GM23338 (cell line): ENCODE data around the gene TGFBR3. TPM values are rescaled to one million over a fixed set of nuclear protein-coding genes. Genes with fewer than 3 reads are reported as not detected.
A peak's percentile ranks its signal among the peaks of the same experiment; 100 is the strongest.

Experiments used
- ATAC-seq: fragments of 200-7000 bp; cut with Tn5 transposase; 3 replicates; pipeline ENCODE4 v1.9.1; 2020
- DNase-seq: peaks from one replicate; pipeline ENCODE4 v3.0.0-alpha.2; 2015; ENCODE audit warnings: low spot score
- H2AFZ ChIP-seq: fragments of 200-600 bp; sonication (generic); 2 replicates; pipeline ENCODE4 v1.8.0; 2016; ENCODE audit warnings: antibody characterized with exemption, mild to moderate bottlenecking, moderate library complexity
- H3F3A ChIP-seq: fragments of 200-600 bp; sonication (generic); replicated peaks from 2 replicates; pipeline ENCODE4 v1.8.0; 2017; ENCODE audit warnings: antibody characterized with exemption, mixed run types, low read depth
- H3K27ac ChIP-seq: fragments of 200-600 bp; sonication (generic); 2 replicates; pipeline ENCODE4 v1.6.1; 2016; ENCODE audit warnings: low read depth
- H3K27me3 ChIP-seq: fragments of 200-600 bp; sonication (generic); 2 replicates; pipeline ENCODE4 v1.8.0; 2016; ENCODE audit warnings: mild to moderate bottlenecking, mixed run types, moderate library complexity; ENCODE audit not compliant: insufficient read depth
- H3K36me3 ChIP-seq: fragments of 200-600 bp; sonication (generic); 2 replicates; pipeline ENCODE4 v1.8.0; 2016; ENCODE audit warnings: mild to moderate bottlenecking; ENCODE audit not compliant: insufficient read depth
- H3K4me1 ChIP-seq: fragments of 200-600 bp; sonication (generic); 2 replicates; pipeline ENCODE4 v1.8.0; 2016; ENCODE audit warnings: mild to moderate bottlenecking, moderate library complexity; ENCODE audit not compliant: insufficient read depth
- H3K4me2 ChIP-seq: fragments of 200-600 bp; sonication (generic); 2 replicates; pipeline ENCODE4 v1.7.1; 2017; ENCODE audit warnings: mixed run types
- H3K4me3 ChIP-seq: fragments of 200-600 bp; sonication (generic); 2 replicates; pipeline ENCODE4 v1.6.1; 2016; ENCODE audit warnings: mixed run types
- H3K79me2 ChIP-seq: fragments of 200-600 bp; sonication (generic); replicated peaks from 2 replicates; pipeline ENCODE4 v1.8.0; 2017; ENCODE audit warnings: mild to moderate bottlenecking; ENCODE audit not compliant: insufficient read depth
- H3K9me2 ChIP-seq: fragments of 200-600 bp; sonication (generic); 2 replicates; pipeline ENCODE4 v1.8.0; 2017; ENCODE audit not compliant: insufficient read depth
- H4K20me1 ChIP-seq: fragments of 200-600 bp; sonication (generic); replicated peaks from 2 replicates; pipeline ENCODE4 v1.8.0; 2017; ENCODE audit warnings: mild to moderate bottlenecking; ENCODE audit not compliant: insufficient read depth
- H3K27ac Mint-ChIP-seq: 2 replicates; pipeline ENCODE4 v1.8.0; 2020; ENCODE audit warnings: inconsistent platforms, mild to moderate bottlenecking, moderate library complexity, mixed read lengths
- H3K27me3 Mint-ChIP-seq: 3 replicates; pipeline ENCODE4 v1.8.0; 2022; ENCODE audit warnings: low read depth, mild to moderate bottlenecking, moderate library complexity, mixed read lengths, inconsistent platforms; ENCODE audit not compliant: insufficient read depth, poor library complexity
- H3K36me3 Mint-ChIP-seq: 3 replicates; pipeline ENCODE4 v1.8.0; 2021; ENCODE audit warnings: low read depth, mild to moderate bottlenecking, inconsistent platforms, moderate library complexity, mixed read lengths
- H3K4me1 Mint-ChIP-seq: 3 replicates; pipeline ENCODE4 v1.8.0; 2020; ENCODE audit warnings: mild to moderate bottlenecking, inconsistent platforms, mixed read lengths
- H3K4me3 Mint-ChIP-seq: 3 replicates; pipeline ENCODE4 v1.8.0; 2021; ENCODE audit warnings: moderate library complexity, mild to moderate bottlenecking, inconsistent platforms, mixed read lengths
- H3K9me3 Mint-ChIP-seq: 3 replicates; pipeline ENCODE4 v1.8.0; 2020; ENCODE audit warnings: moderate library complexity, mild to moderate bottlenecking, inconsistent platforms, mixed read lengths
- CREB1 ChIP-seq: fragments of 250-450 bp; sonication (Bioruptor Pico); IDR thresholded peaks from 2 replicates; pipeline ENCODE4 v1.5.0; 2020; ENCODE audit warnings: low read depth, mild to moderate bottlenecking, moderate library complexity
- CTCF ChIP-seq, 2 experiments: fragments of 200-600 bp in 1 of 2; sonication (generic) in 1 of 2; conservative IDR thresholded peaks; 2 replicates each; pipeline versions ENCODE4 v1.5.1 to v1.6.1; 2016 to 2017; ENCODE audit warnings: antibody characterized with exemption in 2 of 2, low read depth in 2 of 2, mild to moderate bottlenecking in 2 of 2, moderate library complexity in 1 of 2
- ETS1 ChIP-seq: IDR thresholded peaks from 2 replicates; pipeline ENCODE4 v1.6.1; 2016; ENCODE audit warnings: antibody characterized with exemption
- EZH2 ChIP-seq: fragments of 200-600 bp; sonication (generic); IDR thresholded peaks from one replicate; pipeline ENCODE4 v1.8.0; 2017; ENCODE audit warnings: antibody characterized with exemption, mild to moderate bottlenecking, low read depth; ENCODE audit not compliant: unreplicated experiment
- EZH2phosphoT487 ChIP-seq: fragments of 200-600 bp; sonication (generic); IDR thresholded peaks from one replicate; pipeline ENCODE4 v1.8.1; 2018; ENCODE audit warnings: antibody characterized with exemption; ENCODE audit not compliant: unreplicated experiment
- JUNB ChIP-seq: IDR thresholded peaks from one replicate; pipeline ENCODE4 v1.6.1; 2016; ENCODE audit warnings: antibody characterized with exemption; ENCODE audit not compliant: unreplicated experiment
- NANOG ChIP-seq: IDR thresholded peaks from 2 replicates; pipeline ENCODE4 v1.6.1; 2016; ENCODE audit warnings: antibody characterized with exemption, borderline replicate concordance
- POLR2AphosphoS5 ChIP-seq: IDR thresholded peaks from 2 replicates; pipeline ENCODE4 v1.6.1; 2016; ENCODE audit warnings: antibody characterized with exemption, low read depth
- REST ChIP-seq: IDR thresholded peaks from one replicate; pipeline ENCODE4 v1.6.1; 2018; ENCODE audit warnings: antibody characterized with exemption; ENCODE audit not compliant: unreplicated experiment
- STAT1 ChIP-seq: IDR thresholded peaks from one replicate; pipeline ENCODE4 v1.6.1; 2016; ENCODE audit warnings: antibody characterized with exemption; ENCODE audit not compliant: unreplicated experiment
- ZNF114 ChIP-seq: fragments of 250-450 bp; sonication (Bioruptor Pico); IDR thresholded peaks from 2 replicates; pipeline ENCODE4 v1.5.0; 2020; ENCODE audit warnings: mild to moderate bottlenecking, moderate library complexity
- ZNF331 ChIP-seq: fragments of 250-450 bp; sonication (Bioruptor Pico); IDR thresholded peaks from 2 replicates; pipeline ENCODE4 v1.5.0; 2020; ENCODE audit warnings: low read depth, mild to moderate bottlenecking, moderate library complexity
- ZNF462 ChIP-seq: fragments of 250-450 bp; sonication (Bioruptor Pico); IDR thresholded peaks from 2 replicates; pipeline ENCODE4 v1.5.0; 2020; ENCODE audit warnings: mild to moderate bottlenecking, moderate library complexity
- polyA plus RNA-seq: library from polyadenylated mRNA; unstranded; fragments of >200 nt; fragmentation: Nextera tagmentation; extraction: Ambion mirVana; gene quantifications from 2 replicates; pipeline ENCODE4 v1.2.1, GENCODE V29; 2016
- total RNA-seq: library from RNA; depleted of rRNA; stranded (reverse); fragments of >200 nt; shearing (Covaris generic); gene quantifications from 2 replicates; pipeline ENCODE4 v1.2.3, GENCODE V29; 2014

Gene TGFBR3
- total and polyA plus RNA-seq, 2 experiments from 2014 or later: 1.7 to 2.9 TPM

- peak overlapping the region; percentile 82 for H3K27ac Mint-ChIP-seq
- H3K4me3 ChIP-seq: no peak overlapping the region
- H3K36me3 Mint-ChIP-seq: no peaks in the 10 kb centered on the region; the same call in 2 of the 3 replicates
- no peaks in the 10 kb centered on the region for H3K27me3 ChIP-seq
- peaks cover 7% of the 10 kb centered on the region for H3K4me1 Mint-ChIP-seq
- DNase-seq (peak; percentile 60), ATAC-seq (peak; percentile 94)
- H3K9me2 ChIP-seq: 0 out of 2 replicates have a peak, but pooled peaks cover 3% of the 10 kb centered on the region
- H2AFZ ChIP-seq: peak overlapping the region; percentile 4; the same call in 1 of the 2 replicates
- H4K20me1 ChIP-seq: no peaks in the 10 kb centered on the region
- no peak overlapping the region for H3K27ac ChIP-seq
- no peaks in the 10 kb centered on the region for H3K36me3 ChIP-seq
- H3K4me1 ChIP-seq: no peaks in the 10 kb centered on the region
- H3K4me2 ChIP-seq: no peak overlapping the region
- H3K9me3 Mint-ChIP-seq: no peaks in the 10 kb centered on the region
- no peaks in the 10 kb centered on the region for H3K27me3 Mint-ChIP-seq
- TF ChIP-seq POLR2AphosphoS5: no peak
- TF ChIP-seq ZNF462 (CRISPR knock-in tag): no peak
- TF ChIP-seq REST: no peak
- TF ChIP-seq NANOG: no peak
- TF ChIP-seq STAT1: no peak
- TF ChIP-seq JUNB: no peak
- no peak for TF ChIP-seq CTCF (conservative IDR thresholded peaks at IDR 0.05; ENCODE audit: low read depth in 2 of 2)
- no peak for TF ChIP-seq ETS1
- TF ChIP-seq ZNF114 (CRISPR knock-in tag): no peak
- no peak for TF ChIP-seq CREB1 (CRISPR knock-in tag)
- no peak for TF ChIP-seq ZNF331 (CRISPR knock-in tag)
- no peak for TF ChIP-seq EZH2phosphoT487
- no peak for TF ChIP-seq EZH2
- no peaks in the 10 kb centered on the region for H3F3A ChIP-seq
- no peak overlapping the region for H3K4me3 Mint-ChIP-seq
- H3K79me2 ChIP-seq: no peaks in the 10 kb centered on the region
These were observed 43.3 kb upstream of the TGFBR3 start for GRCh38 chr1:91929250-91929649.
